GM12878 (cell line): Measurements from ENCODE around the gene USP46. TPM values are rescaled to one million over a fixed set of nuclear protein-coding genes. Genes with fewer than 3 reads are reported as not detected.
A peak's percentile ranks its signal among the peaks of the same experiment; 100 is the strongest.

Experiments
- BCL3 ChIP-seq: IDR thresholded peaks from 2 replicates; pipeline ENCODE4 v1.6.1; 2011; ENCODE audit warnings: borderline replicate concordance, low read depth, mild to moderate bottlenecking, moderate library complexity, low read length; ENCODE audit not compliant: insufficient read depth, poor library complexity, severe bottlenecking
- BHLHE40 ChIP-seq, 2 experiments: fragments of 450-650 bp in 1 of 2; IDR thresholded peaks; 2 replicates each; pipeline ENCODE4 v1.6.1; 2011 to 2017; ENCODE audit warnings: low read depth in 2 of 2, borderline replicate concordance in 1 of 2, improper control_type of control experiment in 1 of 2, low read length in 1 of 2, mild to moderate bottlenecking in 1 of 2
- CHD4 ChIP-seq: fragments of 200-600 bp; sonication (generic); IDR thresholded peaks from 2 replicates; pipeline ENCODE4 v1.6.1; 2016; ENCODE audit warnings: mild to moderate bottlenecking
- ELK1 ChIP-seq: IDR thresholded peaks from 2 replicates; pipeline ENCODE4 v1.6.1; 2012; ENCODE audit warnings: low read depth, low read length, improper control_type of control experiment
- IRF5 ChIP-seq: fragments of 450-650 bp; IDR thresholded peaks from 2 replicates; pipeline ENCODE4 v1.6.1; 2017; ENCODE audit warnings: borderline replicate concordance
- MLLT1 ChIP-seq: fragments of 450-650 bp; IDR thresholded peaks from 2 replicates; pipeline ENCODE4 v1.6.1; 2016; ENCODE audit warnings: mild to moderate bottlenecking
- MYB ChIP-seq: fragments of 150-350 bp; IDR thresholded peaks from 2 replicates; pipeline ENCODE4 v1.6.1; 2014; ENCODE audit warnings: mild to moderate bottlenecking, low read depth, low read length, borderline replicate concordance
- NR2C2 ChIP-seq: IDR thresholded peaks from 2 replicates; pipeline ENCODE4 v1.6.1; 2011; ENCODE audit warnings: borderline replicate concordance, low read depth; ENCODE audit not compliant: control insufficient read depth, insufficient read length
- RBBP5 ChIP-seq: fragments of 200-600 bp; sonication (generic); conservative IDR thresholded peaks from 2 replicates; pipeline ENCODE4 v1.6.1; 2016
- SMC3 ChIP-seq: IDR thresholded peaks from 2 replicates; pipeline ENCODE4 v1.6.1; 2011; ENCODE audit warnings: low read length, improper control_type of control experiment, borderline replicate concordance
- STAT3 ChIP-seq: IDR thresholded peaks from 2 replicates; pipeline ENCODE4 v1.6.1; 2011; ENCODE audit warnings: low read depth, low read length, improper control_type of control experiment
- USF1 ChIP-seq: IDR thresholded peaks from 2 replicates; pipeline ENCODE4 v1.6.1; 2011; ENCODE audit warnings: borderline replicate concordance, low read depth, mild to moderate bottlenecking, moderate library complexity, mixed read lengths, low read length; ENCODE audit not compliant: insufficient read depth; ENCODE audit errors: extremely low read length
- YY1 ChIP-seq: IDR thresholded peaks from 2 replicates; pipeline ENCODE4 v1.6.1; 2011; ENCODE audit warnings: low read depth, mild to moderate bottlenecking, low read length
- ZNF207 ChIP-seq: fragments of 450-650 bp; IDR thresholded peaks from 2 replicates; pipeline ENCODE4 v1.6.1; 2014; ENCODE audit warnings: antibody characterized with exemption, mild to moderate bottlenecking, borderline replicate concordance
- ZNF384 ChIP-seq: IDR thresholded peaks from 2 replicates; pipeline ENCODE4 v1.6.1; 2012; ENCODE audit warnings: low read depth, mild to moderate bottlenecking, low read length, improper control_type of control experiment, borderline replicate concordance
- ZNF687 ChIP-seq: fragments of 450-650 bp; IDR thresholded peaks from 2 replicates; pipeline ENCODE4 v1.6.1; 2017; ENCODE audit warnings: mild to moderate bottlenecking, moderate library complexity
- polyA plus RNA-seq, 11 experiments: library from polyadenylated mRNA; depleted of rRNA in 4 of 11; unstranded in 6 of 11; stranded (reverse) in 5 of 11; fragments of >200 nt; fragmentation: Nextera tagmentation in 4 of 11; fragmentation: Illumina TruSeq in 1 of 11; extraction: Ambion mirVana in 4 of 11; extraction: Trizol in 1 of 11; gene quantifications; 1 replicate in 1 of 11; 2 replicates in 10 of 11; pipeline versions ENCODE4 v1.2.1 to v1.2.3, GENCODE V29; 2011 to 2016; ENCODE audit warnings: inconsistent platforms in 2 of 11, missing spikeins in 2 of 11, low read depth in 1 of 11
- total RNA-seq, 4 experiments: library from RNA; depleted of rRNA in 3 of 4; stranded (reverse); fragments of >200 nt in 3 of 4; fragmentation: Illumina TruSeq in 1 of 4; extraction: Trizol in 1 of 4; gene quantifications; 2 replicates each; pipeline versions ENCODE4 v1.2.1 to v1.2.3, GENCODE V29; 2013 to 2021

Gene USP46
- total and polyA plus RNA-seq, 10 of the 15 experiments (the other 5 are each of a cell fraction or from before 2014, with no cell fraction given), result 5.3 to 20.1 (median 12.0) TPM

- no peak for TF ChIP-seq BCL3
- TF ChIP-seq STAT3, result no peak
- no peak for TF ChIP-seq IRF5
- TF ChIP-seq USF1, result no peak
- no peak for TF ChIP-seq ZNF687
- no peak for TF ChIP-seq ZNF207
- no peak for TF ChIP-seq ELK1
- no peak for TF ChIP-seq MLLT1
- TF ChIP-seq SMC3, result peak; percentile 63; the same call in 1 of the 2 replicates
- TF ChIP-seq MYB, result no peak
- TF ChIP-seq ZNF384, result no peak
- TF ChIP-seq RBBP5, result no peak
- no peak for TF ChIP-seq CHD4
- no peak for TF ChIP-seq BHLHE40 (IDR thresholded peaks at IDR 0.05; ENCODE audit: borderline replicate concordance in 1 of 2, low read depth in 2 of 2, low read length in 1 of 2)
- TF ChIP-seq YY1, result 0 out of 2 replicates have a peak, but pooled peaks have one; percentile 18
- TF ChIP-seq NR2C2, result no peak
Observed at GRCh38 chr4:52588097-52588496, 71.0 kb downstream of the USP46 start (continued).
